H9 (cell line): ENCODE data around the gene CCBE1. TPM values are rescaled to one million over a fixed set of nuclear protein-coding genes. Genes with fewer than 3 reads are reported as not detected.
"Not testable (repeated sequence)": the region's sequence is repeated elsewhere in the genome, so short reads cannot be mapped to it uniquely, and the experiment has no call there.

Source experiments
- DNase-seq: peaks from one replicate; pipeline ENCODE4 v3.0.0-alpha.2; 2017
- H2AFZ ChIP-seq: one replicate; pipeline ENCODE4 v1.6.1; 2013; ENCODE audit warnings: mild to moderate bottlenecking, low read length, control low read depth, moderate library complexity
- H2AK5ac ChIP-seq: 2 replicates; pipeline ENCODE4 v1.6.1; 2013; ENCODE audit warnings: low read length, control low read depth, mixed read lengths; ENCODE audit not compliant: insufficient read length
- H2BK120ac ChIP-seq: one replicate; pipeline ENCODE4 v1.6.1; 2013; ENCODE audit warnings: low read depth, mild to moderate bottlenecking, low read length, control low read depth, inconsistent platforms; ENCODE audit not compliant: poor library complexity, severe bottlenecking
- H2BK12ac ChIP-seq: 2 replicates; pipeline ENCODE4 v1.6.1; 2013; ENCODE audit warnings: low read length, control low read depth, mixed read lengths, low read depth; ENCODE audit not compliant: insufficient read length
- H2BK15ac ChIP-seq: 2 replicates; pipeline ENCODE4 v1.6.1; 2013; ENCODE audit warnings: low read depth, low read length, control low read depth
- H2BK20ac ChIP-seq: one replicate; pipeline ENCODE4 v1.6.1; 2013; ENCODE audit warnings: low read depth, mild to moderate bottlenecking, low read length, control low read depth, inconsistent platforms; ENCODE audit not compliant: poor library complexity, severe bottlenecking
- H2BK5ac ChIP-seq: 2 replicates; pipeline ENCODE4 v1.6.1; 2013; ENCODE audit warnings: low read length, control low read depth, mixed read lengths; ENCODE audit not compliant: insufficient read length
- H3K14ac ChIP-seq: 2 replicates; pipeline ENCODE4 v1.6.1; 2013; ENCODE audit warnings: low read length, control low read depth; ENCODE audit not compliant: insufficient read depth
- H3K18ac ChIP-seq: 2 replicates; pipeline ENCODE4 v1.6.1; 2013; ENCODE audit warnings: low read depth, mild to moderate bottlenecking, mixed read lengths, low read length, control low read depth; ENCODE audit not compliant: insufficient read length
- H3K23ac ChIP-seq: 2 replicates; pipeline ENCODE4 v1.6.1; 2013; ENCODE audit warnings: low read length, control low read depth, mixed read lengths, low read depth; ENCODE audit not compliant: insufficient read length
- H3K23me2 ChIP-seq: 2 replicates; pipeline ENCODE4 v1.6.1; 2013; ENCODE audit warnings: low read depth, mild to moderate bottlenecking, mixed read lengths, low read length, control low read depth; ENCODE audit not compliant: insufficient read length, poor library complexity, severe bottlenecking
- H3K27ac ChIP-seq: 2 replicates; pipeline ENCODE4 v1.5.1; 2013; ENCODE audit warnings: low read length, control low read depth, mixed read lengths, low read depth; ENCODE audit not compliant: insufficient read length
- H3K27me3 ChIP-seq: 2 replicates; pipeline ENCODE4 v1.6.1; 2013; ENCODE audit warnings: low read length, control low read depth, inconsistent platforms; ENCODE audit not compliant: insufficient read depth
- H3K4ac ChIP-seq: 2 replicates; pipeline ENCODE4 v1.6.1; 2013; ENCODE audit warnings: low read depth, mild to moderate bottlenecking, control low read depth, inconsistent platforms, low read length, moderate library complexity
- H3K4me1 ChIP-seq: 2 replicates; pipeline ENCODE4 v1.6.1; 2013; ENCODE audit warnings: low read length, control low read depth, inconsistent platforms; ENCODE audit not compliant: insufficient read depth
- H3K4me2 ChIP-seq: 2 replicates; pipeline ENCODE4 v1.6.1; 2013; ENCODE audit warnings: low read length, control low read depth, mixed read lengths; ENCODE audit not compliant: insufficient read length, insufficient read depth
- H3K56ac ChIP-seq: 2 replicates; pipeline ENCODE4 v1.6.1; 2013; ENCODE audit warnings: low read depth, mild to moderate bottlenecking, mixed read lengths, low read length, control low read depth; ENCODE audit not compliant: insufficient read length
- H3K79me1 ChIP-seq: 2 replicates; pipeline ENCODE4 v1.6.1; 2013; ENCODE audit warnings: low read depth, mild to moderate bottlenecking, moderate library complexity, low read length, control low read depth, inconsistent platforms; ENCODE audit not compliant: insufficient read depth, poor library complexity, severe bottlenecking
- H3K79me2 ChIP-seq: 2 replicates; pipeline ENCODE4 v1.6.1; 2013; ENCODE audit warnings: low read length, control low read depth, inconsistent platforms; ENCODE audit not compliant: insufficient read depth
- H3K9ac ChIP-seq: 2 replicates; pipeline ENCODE4 v1.6.1; 2013; ENCODE audit warnings: low read length, control low read depth, mixed read lengths; ENCODE audit not compliant: insufficient read length; ENCODE audit errors: extremely low read depth
- H3K9me3 ChIP-seq: one replicate; pipeline ENCODE4 v1.6.1; 2013; ENCODE audit warnings: low read depth, low read length, inconsistent platforms; ENCODE audit not compliant: control insufficient read depth
- H3T11ph ChIP-seq: one replicate; pipeline ENCODE4 v1.6.1; 2013; ENCODE audit warnings: mild to moderate bottlenecking, low read length, control low read depth, inconsistent platforms
- H4K20me1 ChIP-seq: one replicate; pipeline ENCODE4 v1.6.1; 2013; ENCODE audit not compliant: control insufficient read depth, insufficient read length, insufficient read depth
- H4K5ac ChIP-seq: 2 replicates; pipeline ENCODE4 v1.6.1; 2013; ENCODE audit warnings: low read depth, mild to moderate bottlenecking, mixed read lengths, low read length, control low read depth; ENCODE audit not compliant: insufficient read length
- H4K8ac ChIP-seq: replicated peaks from 2 replicates; pipeline ENCODE4 v1.6.1; 2013; ENCODE audit warnings: low read length, control low read depth, mixed read lengths, low read depth; ENCODE audit not compliant: insufficient read length
- H4K91ac ChIP-seq: 2 replicates; pipeline ENCODE4 v1.6.1; 2013; ENCODE audit warnings: low read depth, mild to moderate bottlenecking, moderate library complexity, mixed read lengths, low read length, control low read depth; ENCODE audit not compliant: insufficient read length
- H3K27ac Mint-ChIP-seq, 3 experiments: 2 replicates in 2 of 3; 3 replicates in 1 of 3; pipeline ENCODE4 v1.8.0; 2020 to 2021; ENCODE audit warnings: mixed read lengths in 3 of 3, mild to moderate bottlenecking in 1 of 3, moderate library complexity in 1 of 3
- H3K27me3 Mint-ChIP-seq: 2 replicates; pipeline ENCODE4 v1.8.0; 2021; ENCODE audit warnings: low read depth, mild to moderate bottlenecking, moderate library complexity, mixed read lengths
- H3K36me3 Mint-ChIP-seq, 3 experiments: 2 replicates in 2 of 3; 3 replicates in 1 of 3; pipeline ENCODE4 v1.8.0; 2020 to 2021; ENCODE audit warnings: low read depth in 3 of 3, mixed read lengths in 3 of 3; ENCODE audit not compliant: insufficient read depth in 1 of 3
- H3K4me1 Mint-ChIP-seq, 2 experiments: 2 replicates each; pipeline ENCODE4 v1.8.0; 2020; ENCODE audit warnings: mixed read lengths in 2 of 2
- H3K4me3 Mint-ChIP-seq, 2 experiments: 2 replicates in 1 of 2; 3 replicates in 1 of 2; pipeline ENCODE4 v1.8.0; 2020 to 2021; ENCODE audit warnings: mild to moderate bottlenecking in 2 of 2, mixed read lengths in 2 of 2, moderate library complexity in 1 of 2
- H3K9me3 Mint-ChIP-seq, 2 experiments: 2 replicates in 1 of 2; 3 replicates in 1 of 2; pipeline ENCODE4 v1.8.0; 2020; ENCODE audit warnings: mild to moderate bottlenecking in 2 of 2, mixed read lengths in 2 of 2, moderate library complexity in 1 of 2
- CTCF ChIP-seq: fragments of 200-600 bp; sonication (generic); conservative IDR thresholded peaks from 3 replicates; pipeline ENCODE4 v1.8.0; 2021; ENCODE audit warnings: antibody characterized with exemption, mild to moderate bottlenecking
- WGBS: extraction: QIAGEN DNeasy Blood & Tissue Kit; methylation state at CpG from one replicate; pipeline ENCODE4 v1.1.7; 2013; ENCODE audit warnings: missing lambda C conversion rate, low lambda C conversion rate, mixed read lengths; ENCODE audit not compliant: insufficient read length; ENCODE audit errors: extremely low coverage; 5-methylcytosine and 5-hydroxymethylcytosine counted together
- total RNA-seq: library from RNA; stranded (reverse); gene quantifications from 2 replicates; pipeline ENCODE4 v1.2.1, GENCODE V29; 2021

CCBE1 gene
- total RNA-seq, 1 experiment from 2014 or later: 0.39 TPM

GRCh38 chr18:59649591-59649990 lies 47.6 kb downstream of the CCBE1 start:
- Histone ChIP-seq H3T11ph (no peak overlapping the region), H4K5ac (no peak overlapping the region), H2BK120ac (no peak overlapping the region), H3K79me1 (no peaks in the 10 kb centered on the region), H2AK5ac (no peak overlapping the region), H4K8ac (no peak overlapping the region), H2BK12ac (no peak overlapping the region), H3K23me2 (no peaks in the 10 kb centered on the region), H3K18ac (no peak overlapping the region), H3K56ac (no peak overlapping the region), H3K4me2 (no peak overlapping the region), H3K27me3 (no peaks in the 10 kb centered on the region), H3K9ac (no peak overlapping the region), H3K27ac (no peak overlapping the region), H4K91ac (no peak overlapping the region), H2BK20ac (no peak overlapping the region), H3K4ac (no peak overlapping the region), H3K79me2 (no peaks in the 10 kb centered on the region), H3K23ac (no peak overlapping the region), H3K14ac (no peak overlapping the region), H2AFZ (no peak overlapping the region), H3K4me1 (no peaks in the 10 kb centered on the region; the same call in 1 of the 2 replicates), H2BK5ac (no peak overlapping the region), H4K20me1 (no peaks in the 10 kb centered on the region), H3K9me3 (no peaks in the 10 kb centered on the region), H2BK15ac (no peak overlapping the region)
- H3K4me1 Mint-ChIP-seq: peaks cover 15 to 18% of the 10 kb centered on the region in 2 experiments
- DNase-seq: no peak
- no CpG with 5 or more reads among the region's 1 CpG for WGBS
- no peaks in the 10 kb centered on the region for H3K36me3 Mint-ChIP-seq
- H3K27ac Mint-ChIP-seq: no peak overlapping the region
- no peaks in the 10 kb centered on the region for H3K9me3 Mint-ChIP-seq
- TF ChIP-seq CTCF: no peak
- H3K27me3 Mint-ChIP-seq: peaks cover 3% of the 10 kb centered on the region; the same call in 1 of the 2 replicates
- H3K4me3 Mint-ChIP-seq: no peak overlapping the region

GRCh38 chr18:59648469-59648868 lies 48.8 kb downstream of the CCBE1 start:
- not testable (repeated sequence) for H3K36me3 Mint-ChIP-seq, H4K5ac ChIP-seq, H3K4me2 ChIP-seq, H3K23me2 ChIP-seq, H3K23ac ChIP-seq, H4K8ac ChIP-seq, H3K79me2 ChIP-seq, DNase-seq, H3K27me3 Mint-ChIP-seq, H3K4me3 Mint-ChIP-seq, H3K56ac ChIP-seq, H3K18ac ChIP-seq, H3K14ac ChIP-seq, H3K27me3 ChIP-seq, H3K9ac ChIP-seq, H2BK12ac ChIP-seq, H2BK15ac ChIP-seq, H3K9me3 Mint-ChIP-seq, H3K4ac ChIP-seq, H2BK5ac ChIP-seq, H3K27ac ChIP-seq, H2AK5ac ChIP-seq, H4K20me1 ChIP-seq, H2BK120ac ChIP-seq, H3T11ph ChIP-seq, H3K79me1 ChIP-seq, H3K9me3 ChIP-seq, H4K91ac ChIP-seq, H3K4me1 ChIP-seq, H3K27ac Mint-ChIP-seq, H2AFZ ChIP-seq, H2BK20ac ChIP-seq
- peaks cover 19 to 27% of the 10 kb centered on the region in 2 experiments for H3K4me1 Mint-ChIP-seq
- no CpG with 5 or more reads among the region's 10 CpGs for WGBS
